IPS DF 6.9 (cell line): ENCODE data around the gene PSAPL1.

ENCODE experiments used
- DNase-seq: peaks from one replicate; pipeline ENCODE4 v3.0.0-alpha.2; 2013; ENCODE audit warnings: low read depth, low spot score
- H3K27ac ChIP-seq: one replicate; pipeline ENCODE4 v1.5.1; 2013; ENCODE audit warnings: low read length, control low read depth
- H3K27me3 ChIP-seq: 2 replicates; pipeline ENCODE4 v1.6.1; 2013; ENCODE audit warnings: mild to moderate bottlenecking, low read length; ENCODE audit not compliant: control insufficient read depth, insufficient read depth
- H3K36me3 ChIP-seq: 2 replicates; pipeline ENCODE4 v1.6.1; 2013; ENCODE audit warnings: low read length; ENCODE audit not compliant: control insufficient read depth, insufficient read depth
- H3K4me1 ChIP-seq: 2 replicates; pipeline ENCODE4 v1.6.1; 2013; ENCODE audit warnings: low read length; ENCODE audit not compliant: control insufficient read depth, insufficient read depth
- H3K4me3 ChIP-seq: 2 replicates; pipeline ENCODE4 v1.5.1; 2013; ENCODE audit warnings: mild to moderate bottlenecking, low read length
- H3K9me3 ChIP-seq: 2 replicates; pipeline ENCODE4 v1.6.1; 2013; ENCODE audit warnings: low read length, inconsistent platforms; ENCODE audit not compliant: control insufficient read depth, insufficient read depth
- WGBS: extraction: QIAGEN DNeasy Blood & Tissue Kit; methylation state at CpG from one replicate; pipeline ENCODE4 v1.1.7; 2013; ENCODE audit warnings: mixed read lengths, missing lambda C conversion rate; ENCODE audit not compliant: insufficient read length, insufficient coverage; 5-methylcytosine and 5-hydroxymethylcytosine counted together

The PSAPL1 gene

GRCh38 chr4:7419961-7420660, 14.6 kb downstream of the PSAPL1 start:
- H3K4me3 ChIP-seq, result no peak overlapping the region
- no CpG with 5 or more reads among the region's 4 CpGs for WGBS

GRCh38 chr4:7418131-7418943, 16.4 kb downstream of the PSAPL1 start:
- H3K27ac ChIP-seq, result no peak overlapping the region
- no CpG with 5 or more reads among the region's 15 CpGs for WGBS
- peaks cover 14% of the 10 kb centered on the region; the same call in 1 of the 2 replicates for H3K27me3 ChIP-seq
- no peak overlapping the region for H3K4me3 ChIP-seq
- no peaks in the 10 kb centered on the region for H3K9me3 ChIP-seq
- no peaks in the 10 kb centered on the region for H3K36me3 ChIP-seq
- no peak for DNase-seq
- H3K4me1 ChIP-seq, result 0 out of 2 replicates have a peak, but pooled peaks cover 2% of the 10 kb centered on the region

More at GRCh38 chr4:7419961-7420660, 14.6 kb downstream of the PSAPL1 start:
- H3K27me3 ChIP-seq, result peaks cover 5% of the 10 kb centered on the region; the same call in 1 of the 2 replicates
- H3K27ac ChIP-seq, result no peak overlapping the region
- no peaks in the 10 kb centered on the region for H3K9me3 ChIP-seq
- DNase-seq, result no peak
- no peaks in the 10 kb centered on the region for H3K36me3 ChIP-seq
- 0 out of 2 replicates have a peak, but pooled peaks cover under 1% of the 10 kb centered on the region for H3K4me1 ChIP-seq

GRCh38 chr4:7417639-7418038, 17.1 kb downstream of the PSAPL1 start:
- Histone ChIP-seq H3K9me3 (no peaks in the 10 kb centered on the region), H3K27me3 (peaks cover 18% of the 10 kb centered on the region; the same call in 1 of the 2 replicates), H3K27ac (no peak overlapping the region), H3K4me1 (0 out of 2 replicates have a peak, but pooled peaks cover 2% of the 10 kb centered on the region), H3K36me3 (no peaks in the 10 kb centered on the region), H3K4me3 (no peak overlapping the region)
- WGBS, result no CpG with 5 or more reads among the region's 9 CpGs
- no peak for DNase-seq

- WGBS, result no CpG with 5 or more reads among the region's 14 CpGs
- DNase-seq, result no peak
- H3K4me1 ChIP-seq, result 0 out of 2 replicates have a peak, but pooled peaks cover 2% of the 10 kb centered on the region
Measured at GRCh38 chr4:7416745-7417432, 17.8 kb downstream of the PSAPL1 start.

GRCh38 chr4:7415927-7416686, 18.6 kb downstream of the PSAPL1 start:
- Histone ChIP-seq H3K36me3 (no peaks in the 10 kb centered on the region), H3K27ac (no peak overlapping the region), H3K9me3 (no peaks in the 10 kb centered on the region), H3K4me3 (no peak overlapping the region), H3K4me1 (0 out of 2 replicates have a peak, but pooled peaks cover 2% of the 10 kb centered on the region), H3K27me3 (peaks cover 24% of the 10 kb centered on the region)
- DNase-seq, result no peak
- no CpG with 5 or more reads among the region's 16 CpGs for WGBS

More at GRCh38 chr4:7416745-7417432, 17.8 kb downstream of the PSAPL1 start:
- H3K4me3 ChIP-seq, result no peak overlapping the region
- H3K9me3 ChIP-seq, result no peaks in the 10 kb centered on the region
- H3K36me3 ChIP-seq, result no peaks in the 10 kb centered on the region
- H3K27ac ChIP-seq, result no peak overlapping the region
- H3K27me3 ChIP-seq, result peaks cover 23% of the 10 kb centered on the region

GRCh38 chr4:7414736-7415510, 19.8 kb downstream of the PSAPL1 start:
- peaks cover 24% of the 10 kb centered on the region for H3K27me3 ChIP-seq
- WGBS, result no CpG with 5 or more reads among the region's 12 CpGs
- H3K27ac ChIP-seq, result no peak overlapping the region
- no peak for DNase-seq
- no peak overlapping the region for H3K4me3 ChIP-seq
- H3K9me3 ChIP-seq, result no peaks in the 10 kb centered on the region
- H3K36me3 ChIP-seq, result no peaks in the 10 kb centered on the region
- H3K4me1 ChIP-seq, result 0 out of 2 replicates have a peak, but pooled peaks cover 2% of the 10 kb centered on the region

GRCh38 chr4:7414046-7414445, 20.7 kb downstream of the PSAPL1 start:
- no CpG with 5 or more reads among the region's 9 CpGs for WGBS
- peaks cover 24% of the 10 kb centered on the region for H3K27me3 ChIP-seq
- H3K4me1 ChIP-seq, result 0 out of 2 replicates have a peak, but pooled peaks cover 2% of the 10 kb centered on the region
- DNase-seq, result no peak
- no peaks in the 10 kb centered on the region for H3K9me3 ChIP-seq
- no peaks in the 10 kb centered on the region for H3K36me3 ChIP-seq
- H3K27ac ChIP-seq, result no peak overlapping the region
- H3K4me3 ChIP-seq, result no peak overlapping the region

- Histone ChIP-seq H3K4me3 (no peak overlapping the region), H3K27me3 (peaks cover 24% of the 10 kb centered on the region), H3K9me3 (no peaks in the 10 kb centered on the region), H3K4me1 (0 out of 2 replicates have a peak, but pooled peaks cover 2% of the 10 kb centered on the region), H3K27ac (no peak overlapping the region), H3K36me3 (no peaks in the 10 kb centered on the region)
- WGBS, result no CpG with 5 or more reads among the region's 4 CpGs
- no peak for DNase-seq
Measured at GRCh38 chr4:7412554-7412912, 22.2 kb downstream of the PSAPL1 start.

- no peak overlapping the region for H3K4me3 ChIP-seq
- DNase-seq, result no peak
- no peak overlapping the region for H3K27ac ChIP-seq
- H3K9me3 ChIP-seq, result no peaks in the 10 kb centered on the region
- H3K4me1 ChIP-seq, result 0 out of 2 replicates have a peak, but pooled peaks cover 2% of the 10 kb centered on the region
- peaks cover 24% of the 10 kb centered on the region for H3K27me3 ChIP-seq
- no peaks in the 10 kb centered on the region for H3K36me3 ChIP-seq
- no CpG with 5 or more reads among the region's 12 CpGs for WGBS
Measured at GRCh38 chr4:7411896-7412553, 22.7 kb downstream of the PSAPL1 start.
